AG09319 (cell line): Measurements from ENCODE around the gene CERKL.

Experiments used
- DNase-seq: peaks from one replicate; pipeline ENCODE4 v3.0.0-alpha.2; 2010; ENCODE audit warnings: low read depth; ENCODE audit errors: extremely low read depth
- TF ChIP-seq, protein P1 (sequence below): IDR thresholded peaks from 2 replicates; pipeline ENCODE4 v1.5.1; 2011; ENCODE audit warnings: low read depth, mild to moderate bottlenecking, inconsistent platforms, low read length, moderate library complexity

The CERKL gene

GRCh38 chr2:181573140-181573736, 83.7 kb downstream of the CERKL start:
- DNase-seq, result no peak
- TF ChIP-seq, protein P1, sequence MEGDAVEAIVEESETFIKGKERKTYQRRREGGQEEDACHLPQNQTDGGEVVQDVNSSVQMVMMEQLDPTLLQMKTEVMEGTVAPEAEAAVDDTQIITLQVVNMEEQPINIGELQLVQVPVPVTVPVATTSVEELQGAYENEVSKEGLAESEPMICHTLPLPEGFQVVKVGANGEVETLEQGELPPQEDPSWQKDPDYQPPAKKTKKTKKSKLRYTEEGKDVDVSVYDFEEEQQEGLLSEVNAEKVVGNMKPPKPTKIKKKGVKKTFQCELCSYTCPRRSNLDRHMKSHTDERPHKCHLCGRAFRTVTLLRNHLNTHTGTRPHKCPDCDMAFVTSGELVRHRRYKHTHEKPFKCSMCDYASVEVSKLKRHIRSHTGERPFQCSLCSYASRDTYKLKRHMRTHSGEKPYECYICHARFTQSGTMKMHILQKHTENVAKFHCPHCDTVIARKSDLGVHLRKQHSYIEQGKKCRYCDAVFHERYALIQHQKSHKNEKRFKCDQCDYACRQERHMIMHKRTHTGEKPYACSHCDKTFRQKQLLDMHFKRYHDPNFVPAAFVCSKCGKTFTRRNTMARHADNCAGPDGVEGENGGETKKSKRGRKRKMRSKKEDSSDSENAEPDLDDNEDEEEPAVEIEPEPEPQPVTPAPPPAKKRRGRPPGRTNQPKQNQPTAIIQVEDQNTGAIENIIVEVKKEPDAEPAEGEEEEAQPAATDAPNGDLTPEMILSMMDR, result peak; percentile 58

GRCh38 chr2:181570833-181571661, 85.9 kb downstream of the CERKL start:
- TF ChIP-seq, protein P1, result peak; percentile 34
- DNase-seq, result no peak

- TF ChIP-seq, protein P1, result no peak
These were observed 86.8 kb downstream of the CERKL start for GRCh38 chr2:181570059-181570458.

GRCh38 chr2:181566334-181567032, 90.4 kb downstream of the CERKL start:
- no peak for DNase-seq
- TF ChIP-seq, protein P1, result no peak

More at GRCh38 chr2:181570059-181570458, 86.8 kb downstream of the CERKL start:
- DNase-seq, result no peak

GRCh38 chr2:181563101-181563692, 93.7 kb downstream of the CERKL start:
- TF ChIP-seq, protein P1, result no peak
- peak; percentile 19 for DNase-seq

- TF ChIP-seq, protein P1, result no peak
- no peak for DNase-seq
These were observed 98.5 kb downstream of the CERKL start for GRCh38 chr2:181558371-181558770.
